ENCODE measurements around the gene NQO2. TPM values are rescaled to one million over a fixed set of nuclear protein-coding genes. Genes with fewer than 3 reads are reported as not detected.
"Not testable (repeated sequence)": the region's sequence is repeated elsewhere in the genome, so short reads cannot be mapped to it uniquely, and the experiment has no call there.

Gene NQO2
- total and polyA plus RNA-seq, 2 experiments from 2014 or later: 23.4 to 38.5 TPM

DNA sequence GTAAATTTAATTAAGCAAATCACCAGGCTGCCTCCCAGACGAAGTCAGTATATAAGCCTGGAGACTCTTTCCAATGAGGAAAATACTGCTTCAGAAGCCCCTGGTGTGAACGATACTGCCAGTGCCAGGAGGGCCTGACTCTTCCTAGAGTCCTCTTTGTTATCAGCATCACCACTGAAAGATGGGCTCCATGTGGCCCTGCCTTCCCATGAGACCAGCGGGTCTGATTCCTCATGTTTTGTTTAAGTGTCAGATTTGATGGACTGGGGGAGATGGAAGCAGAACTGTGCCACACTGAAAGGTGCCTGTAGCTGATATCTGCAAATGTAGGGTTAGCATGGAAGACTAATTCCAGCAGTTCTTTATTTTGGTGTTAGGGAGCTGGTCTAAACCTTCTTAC lies 7.9 kb downstream of the NQO2 start:
- H3K36me3 ChIP-seq (replicated peaks; ENCODE audit: insufficient read depth, low read depth): no peaks in the 10 kb centered on the region
- peaks cover 12% of the 10 kb centered on the region for H3K9me3 ChIP-seq (ENCODE audit: low read depth)
- H3K27ac ChIP-seq: no peak overlapping the region
- no peaks in the 10 kb centered on the region for H3K27me3 ChIP-seq
- no peaks in the 10 kb centered on the region for H3K4me1 ChIP-seq (ENCODE audit: insufficient read depth)
- H3K4me3 ChIP-seq: no peak overlapping the region
- WGBS (ENCODE audit: low lambda C conversion rate, missing lambda C conversion rate): 88% methylated on average over 3 of the region's 3 CpGs
- no peaks in the 10 kb centered on the region for H4K20me1 ChIP-seq (ENCODE audit: insufficient read depth, poor library complexity, severe bottlenecking)
- DNase-seq (ENCODE audit: low spot score): no peak
- no peak overlapping the region for H2AFZ ChIP-seq
- TF ChIP-seq EZH2phosphoT487 (IDR thresholded peaks at IDR 0.05; ENCODE audit: low read depth, severe bottlenecking, unreplicated experiment): no peak
- TF ChIP-seq, protein P1, sequence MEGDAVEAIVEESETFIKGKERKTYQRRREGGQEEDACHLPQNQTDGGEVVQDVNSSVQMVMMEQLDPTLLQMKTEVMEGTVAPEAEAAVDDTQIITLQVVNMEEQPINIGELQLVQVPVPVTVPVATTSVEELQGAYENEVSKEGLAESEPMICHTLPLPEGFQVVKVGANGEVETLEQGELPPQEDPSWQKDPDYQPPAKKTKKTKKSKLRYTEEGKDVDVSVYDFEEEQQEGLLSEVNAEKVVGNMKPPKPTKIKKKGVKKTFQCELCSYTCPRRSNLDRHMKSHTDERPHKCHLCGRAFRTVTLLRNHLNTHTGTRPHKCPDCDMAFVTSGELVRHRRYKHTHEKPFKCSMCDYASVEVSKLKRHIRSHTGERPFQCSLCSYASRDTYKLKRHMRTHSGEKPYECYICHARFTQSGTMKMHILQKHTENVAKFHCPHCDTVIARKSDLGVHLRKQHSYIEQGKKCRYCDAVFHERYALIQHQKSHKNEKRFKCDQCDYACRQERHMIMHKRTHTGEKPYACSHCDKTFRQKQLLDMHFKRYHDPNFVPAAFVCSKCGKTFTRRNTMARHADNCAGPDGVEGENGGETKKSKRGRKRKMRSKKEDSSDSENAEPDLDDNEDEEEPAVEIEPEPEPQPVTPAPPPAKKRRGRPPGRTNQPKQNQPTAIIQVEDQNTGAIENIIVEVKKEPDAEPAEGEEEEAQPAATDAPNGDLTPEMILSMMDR (IDR thresholded peaks at IDR 0.05; ENCODE audit: poor library complexity): no peak
- no peak for TF ChIP-seq EZH2 (IDR thresholded peaks at IDR 0.05; ENCODE audit: borderline replicate concordance)
- no peak overlapping the region for H3K4me2 ChIP-seq
- no peaks in the 10 kb centered on the region for H3K79me2 ChIP-seq
- no peaks in the 10 kb centered on the region for H3K9me2 ChIP-seq (replicated peaks; ENCODE audit: insufficient read depth)

DNA sequence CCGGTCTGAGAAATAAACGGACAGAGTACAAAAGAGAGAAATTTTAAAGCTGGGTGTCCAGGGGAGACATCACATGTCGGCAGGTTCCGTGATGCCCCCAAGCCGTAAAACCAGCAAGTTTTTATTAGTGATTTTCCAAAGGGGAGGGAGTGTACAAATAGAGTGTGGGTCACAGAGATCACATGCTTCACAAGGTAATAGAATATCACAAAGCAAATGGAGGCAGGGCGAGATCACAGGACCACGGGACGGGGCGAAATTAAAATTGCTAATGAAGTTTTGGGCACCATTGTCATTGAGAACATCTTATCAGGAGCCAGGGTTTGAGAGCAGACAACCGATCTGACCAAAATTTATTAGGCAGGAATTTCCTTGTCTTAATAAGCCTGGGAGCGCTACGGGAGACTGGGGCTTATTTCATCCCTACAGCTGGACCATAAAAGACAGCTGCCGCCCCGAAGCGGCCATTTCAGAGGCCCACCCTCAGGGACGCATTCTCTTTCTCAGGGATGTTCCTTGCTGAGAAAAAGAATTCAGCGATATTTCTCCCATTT lies 9.1 kb downstream of the NQO2 start:
- H3K4me3 ChIP-seq; DNase-seq (ENCODE audit: low spot score); H3K27me3 ChIP-seq; H3K9me2 ChIP-seq (replicated peaks; ENCODE audit: insufficient read depth); H3K36me3 ChIP-seq (replicated peaks; ENCODE audit: insufficient read depth, low read depth); H2AFZ ChIP-seq; H3K27ac ChIP-seq; H4K20me1 ChIP-seq (ENCODE audit: insufficient read depth, poor library complexity, severe bottlenecking); H3K4me1 ChIP-seq (ENCODE audit: insufficient read depth); H3K4me2 ChIP-seq; H3K79me2 ChIP-seq: not testable (repeated sequence)
- peaks cover 12% of the 10 kb centered on the region for H3K9me3 ChIP-seq (ENCODE audit: low read depth)
- WGBS (ENCODE audit: low lambda C conversion rate, missing lambda C conversion rate): 81% methylated on average over 17 of the region's 17 CpGs

DNA sequence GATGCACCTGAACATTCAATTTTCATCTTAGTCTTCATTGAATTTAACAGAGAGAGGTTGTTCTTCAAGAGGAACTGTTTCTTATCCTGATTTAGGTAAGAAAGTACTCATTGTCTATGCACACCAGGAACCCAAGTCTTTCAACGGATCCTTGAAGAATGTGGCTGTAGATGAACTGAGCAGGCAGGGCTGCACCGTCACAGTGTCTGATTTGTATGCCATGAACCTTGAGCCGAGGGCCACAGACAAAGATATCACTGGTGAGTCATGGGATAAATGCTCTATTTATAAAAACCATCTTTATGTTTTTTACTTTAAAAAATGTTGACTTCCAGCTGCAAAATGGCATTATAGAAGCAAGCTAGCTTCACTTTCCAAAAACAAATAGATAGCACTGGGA lies 10.2 kb downstream of the NQO2 start:
- H4K20me1 ChIP-seq (ENCODE audit: insufficient read depth, poor library complexity, severe bottlenecking): no peaks in the 10 kb centered on the region
- H3K4me1 ChIP-seq (ENCODE audit: insufficient read depth): no peaks in the 10 kb centered on the region
- H3K4me3 ChIP-seq: no peak overlapping the region
- WGBS (ENCODE audit: low lambda C conversion rate, missing lambda C conversion rate): 78% methylated on average over 3 of the region's 3 CpGs
- H2AFZ ChIP-seq: no peak overlapping the region
- no peaks in the 10 kb centered on the region for H3K36me3 ChIP-seq (replicated peaks; ENCODE audit: insufficient read depth, low read depth)
- no peak for TF ChIP-seq EZH2 (IDR thresholded peaks at IDR 0.05; ENCODE audit: borderline replicate concordance)
- peak overlapping the region; percentile 23 for H3K27ac ChIP-seq
- no peaks in the 10 kb centered on the region for H3K9me2 ChIP-seq (replicated peaks; ENCODE audit: insufficient read depth)
- peaks cover 12% of the 10 kb centered on the region for H3K9me3 ChIP-seq (ENCODE audit: low read depth)
- no peaks in the 10 kb centered on the region for H3K27me3 ChIP-seq
- no peaks in the 10 kb centered on the region for H3K79me2 ChIP-seq
- no peak overlapping the region for H3K4me2 ChIP-seq
- DNase-seq (ENCODE audit: low spot score): no peak

DNA sequence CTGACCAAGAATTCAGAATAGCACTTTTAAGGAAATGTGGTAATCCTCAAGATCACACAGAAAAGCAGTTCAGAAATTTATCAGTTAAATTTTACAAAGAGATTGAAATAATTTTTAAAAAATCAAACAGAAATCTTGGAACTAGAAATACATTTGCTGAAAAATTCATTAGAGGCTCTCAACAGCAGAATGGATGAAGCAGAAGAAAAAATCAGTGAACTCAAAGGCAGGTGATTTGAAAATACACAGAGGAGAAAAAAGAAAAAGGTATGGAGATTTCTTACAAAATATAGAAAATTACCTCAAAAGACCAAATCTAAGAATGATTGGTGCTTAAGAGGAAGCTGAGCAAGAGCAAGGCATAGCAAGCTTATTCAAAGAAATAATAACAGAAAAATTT lies 11.5 kb downstream of the NQO2 start:
- Histone ChIP-seq H4K20me1 (ENCODE audit: insufficient read depth, poor library complexity, severe bottlenecking) (no peaks in the 10 kb centered on the region), H3K4me2 (no peak overlapping the region), H3K4me1 (ENCODE audit: insufficient read depth) (no peaks in the 10 kb centered on the region), H3K9me2 (replicated peaks; ENCODE audit: insufficient read depth) (no peaks in the 10 kb centered on the region), H2AFZ (no peak overlapping the region), H3K79me2 (no peaks in the 10 kb centered on the region), H3K9me3 (ENCODE audit: low read depth) (peaks cover 12% of the 10 kb centered on the region), H3K27ac (no peak overlapping the region), H3K36me3 (replicated peaks; ENCODE audit: insufficient read depth, low read depth) (no peaks in the 10 kb centered on the region), H3K27me3 (no peaks in the 10 kb centered on the region), H3K4me3 (no peak overlapping the region)
- no peak for DNase-seq (ENCODE audit: low spot score)
- TF ChIP-seq EZH2phosphoT487 (IDR thresholded peaks at IDR 0.05; ENCODE audit: low read depth, severe bottlenecking, unreplicated experiment) (no peak), EZH2 (IDR thresholded peaks at IDR 0.05; ENCODE audit: borderline replicate concordance) (no peak)
- TF ChIP-seq, protein P1 (IDR thresholded peaks at IDR 0.05; ENCODE audit: poor library complexity): no peak

Measured in hepatocyte (in vitro differentiated cells).